HG02885 (cell line): ENCODE data around the gene CLIC3.

Experiments
- ATAC-seq: cut with Tn5 transposase; IDR thresholded peaks from one replicate; pipeline ENCODE4 v1.9.1; 2021; ENCODE audit warnings: mild to moderate bottlenecking; ENCODE audit not compliant: unreplicated experiment, poor library complexity

Gene CLIC3

GRCh38 chr9:137018761-137019559, 22.6 kb upstream of the CLIC3 start:
- no peak for ATAC-seq

DNA sequence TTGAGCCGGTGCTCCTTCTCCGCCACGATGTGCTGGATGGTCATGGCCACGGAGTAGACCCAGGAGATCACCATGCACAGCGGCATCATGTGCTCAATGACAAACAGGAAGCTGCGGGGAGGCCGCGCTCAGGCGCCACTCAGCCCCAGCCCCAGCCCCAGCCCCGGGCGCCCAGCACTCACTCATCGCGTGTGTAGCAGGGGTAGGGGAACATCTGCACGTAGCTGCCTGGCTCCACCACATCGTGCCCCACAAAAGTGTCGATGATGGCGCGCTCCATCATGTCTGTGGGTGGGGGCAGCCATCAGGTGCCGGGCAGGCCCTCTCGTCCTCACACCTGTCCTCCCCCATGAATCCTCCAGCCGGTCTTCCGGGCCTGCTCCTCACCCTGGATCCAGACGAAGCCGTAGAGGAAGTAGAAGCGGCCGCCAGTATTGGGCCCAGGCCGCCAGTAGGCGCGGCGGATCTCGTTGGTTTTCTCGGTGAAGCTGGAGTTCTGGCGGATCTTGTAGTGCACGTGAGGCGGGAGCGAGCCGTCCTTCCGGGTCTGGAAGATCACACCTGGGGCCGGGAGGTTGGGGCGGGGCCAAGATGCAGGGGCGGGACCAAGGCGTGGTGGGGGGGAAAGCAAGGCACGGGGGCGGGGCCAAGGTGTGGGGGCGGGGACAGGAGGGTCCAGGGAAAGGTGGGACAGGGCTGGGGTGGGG, 21.6 kb upstream of the CLIC3 start:
- no peak for ATAC-seq

GRCh38 chr9:137017071-137017470, 20.7 kb upstream of the CLIC3 start:
- ATAC-seq, result no peak

GRCh38 chr9:137016436-137016835, 20.1 kb upstream of the CLIC3 start:
- ATAC-seq, result no peak

DNA sequence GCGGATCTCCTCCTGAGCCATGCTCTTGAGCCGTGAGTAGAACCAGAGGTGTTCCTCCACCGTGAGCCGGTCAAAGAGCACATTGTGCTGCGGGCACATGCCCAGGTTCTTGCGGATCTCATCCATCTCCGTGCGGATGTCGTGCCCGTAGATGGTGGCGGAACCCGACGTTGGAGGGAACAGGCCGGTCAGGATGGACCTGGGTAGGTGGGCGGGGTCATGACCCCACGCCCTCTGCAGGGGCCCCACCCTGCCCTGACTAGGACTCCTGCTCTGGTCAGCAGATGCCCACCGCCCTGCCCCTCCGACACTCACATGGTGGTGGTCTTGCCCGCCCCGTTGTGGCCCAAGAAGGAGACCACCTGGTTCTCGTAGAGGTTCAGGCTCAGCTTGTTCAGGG, 19.6 kb upstream of the CLIC3 start:
- no peak for ATAC-seq

DNA sequence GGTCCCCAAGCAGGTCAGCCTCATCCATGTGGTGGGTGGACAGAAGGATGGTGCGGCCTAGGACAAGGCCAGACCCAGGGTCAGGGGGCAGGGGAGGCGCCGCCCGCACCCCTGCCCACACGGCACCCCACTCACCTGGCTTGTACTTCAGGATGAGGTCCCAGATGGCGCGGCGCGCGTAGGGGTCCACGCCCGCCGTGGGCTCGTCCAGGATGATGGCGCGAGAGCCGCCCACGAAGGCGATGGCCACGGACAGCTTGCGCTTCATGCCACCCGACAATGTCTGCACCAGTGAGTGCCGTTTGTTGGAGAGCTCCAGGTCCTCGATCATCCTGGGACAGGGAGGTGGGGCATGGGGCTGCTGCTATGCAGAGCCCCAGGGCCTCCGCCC, 19.2 kb upstream of the CLIC3 start:
- no peak for ATAC-seq

DNA sequence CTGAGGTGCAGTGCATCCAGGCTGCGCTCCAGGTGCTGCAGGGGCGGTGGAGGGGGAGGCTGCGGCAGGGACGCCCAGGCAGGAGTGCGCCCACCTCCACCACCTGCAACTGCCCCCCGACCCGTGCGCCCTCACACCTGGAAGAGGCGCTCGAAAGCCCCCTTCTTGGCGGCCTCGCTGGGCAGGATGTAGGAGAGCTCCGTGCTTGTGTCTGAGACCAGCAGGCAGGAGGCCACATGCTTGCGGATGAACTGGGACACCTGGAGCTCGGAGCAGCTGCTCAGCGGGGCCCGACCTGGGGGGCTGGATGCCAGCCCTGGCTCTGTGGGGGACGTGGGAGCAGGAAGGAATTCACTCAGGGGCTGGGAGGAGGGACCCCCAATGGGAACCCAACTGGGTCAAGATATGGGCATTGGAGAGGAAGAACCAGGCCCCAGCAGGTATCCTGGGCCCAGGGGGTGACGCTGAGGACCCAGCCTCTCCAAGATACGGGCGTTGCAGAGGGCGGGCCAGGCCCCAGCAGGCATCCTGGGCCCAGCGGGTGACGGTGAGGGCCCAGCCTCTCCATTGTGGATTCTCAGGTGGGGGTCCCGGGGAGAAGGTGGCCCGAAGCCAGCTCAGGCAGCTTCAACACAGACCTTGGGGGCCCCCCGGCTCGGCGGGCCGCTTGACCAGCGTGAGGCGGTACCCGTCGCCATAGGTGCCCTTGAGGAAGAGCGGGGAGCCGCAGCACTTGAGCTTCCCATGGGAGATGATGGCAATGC, 18.6 kb upstream of the CLIC3 start:
- no peak for ATAC-seq

- no peak for ATAC-seq
Measured at GRCh38 chr9:137014166-137014565, 17.8 kb upstream of the CLIC3 start.

DNA sequence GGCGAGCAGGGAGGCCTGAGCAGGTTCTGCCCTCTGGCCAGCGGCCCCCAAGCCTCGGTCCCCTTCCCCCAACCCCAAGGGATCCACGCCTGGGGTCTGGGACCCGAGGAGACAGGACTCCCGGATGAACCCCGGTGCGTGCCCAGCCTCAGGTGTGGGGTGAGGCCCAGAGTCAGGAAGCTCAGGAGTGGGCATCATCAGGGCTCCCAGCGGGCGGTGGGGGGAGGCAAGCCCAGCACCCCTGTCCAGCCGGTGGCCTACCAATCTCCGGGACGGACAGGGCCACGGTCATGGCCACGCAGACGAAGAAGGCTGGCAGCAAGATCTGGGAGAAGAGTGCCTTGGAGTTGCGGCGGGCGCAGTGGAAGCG, 17.2 kb upstream of the CLIC3 start:
- no peak for ATAC-seq

DNA sequence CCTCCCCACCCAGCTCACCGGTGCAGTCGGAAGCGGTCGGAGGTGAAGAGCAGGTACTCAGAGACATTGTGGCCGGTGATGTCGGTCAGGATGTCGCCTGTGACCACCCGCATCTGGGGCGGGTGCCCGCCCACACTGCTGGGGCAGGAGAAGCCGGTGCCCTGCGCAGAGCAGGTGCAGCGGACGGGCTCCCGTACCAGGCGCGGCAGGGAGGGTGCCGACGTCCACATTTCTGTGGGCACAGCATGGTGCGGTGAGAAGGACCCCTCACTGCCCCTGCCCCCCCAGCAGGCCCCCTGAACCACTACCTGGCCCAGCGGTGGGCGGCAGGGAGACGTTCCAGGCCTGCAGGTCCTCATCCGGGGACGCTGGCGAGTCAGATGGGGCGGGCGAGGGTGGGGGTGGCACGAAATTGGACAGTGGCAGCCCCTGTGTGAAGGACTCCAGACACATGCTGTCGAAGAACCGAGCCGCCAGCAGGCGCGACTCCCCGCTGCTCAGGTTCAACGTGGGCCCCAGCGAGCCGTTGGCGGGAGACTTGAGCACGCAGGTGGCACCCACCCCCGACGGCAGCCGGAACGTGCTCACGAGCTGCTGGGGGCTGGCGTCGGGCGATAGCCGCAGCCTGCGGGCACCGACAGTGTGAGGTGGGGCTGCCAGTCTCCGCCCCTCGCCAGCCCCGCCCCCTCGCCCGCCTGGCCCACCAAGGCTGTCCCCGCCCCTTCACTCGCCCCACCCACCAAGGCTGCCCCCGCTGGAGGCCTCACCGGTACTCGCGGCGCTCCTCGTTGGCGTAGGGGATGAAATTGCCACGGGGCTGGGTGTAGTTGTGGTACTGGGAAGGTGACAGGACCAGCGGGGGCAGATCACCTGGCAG, 16.6 kb upstream of the CLIC3 start:
- no peak for ATAC-seq

DNA sequence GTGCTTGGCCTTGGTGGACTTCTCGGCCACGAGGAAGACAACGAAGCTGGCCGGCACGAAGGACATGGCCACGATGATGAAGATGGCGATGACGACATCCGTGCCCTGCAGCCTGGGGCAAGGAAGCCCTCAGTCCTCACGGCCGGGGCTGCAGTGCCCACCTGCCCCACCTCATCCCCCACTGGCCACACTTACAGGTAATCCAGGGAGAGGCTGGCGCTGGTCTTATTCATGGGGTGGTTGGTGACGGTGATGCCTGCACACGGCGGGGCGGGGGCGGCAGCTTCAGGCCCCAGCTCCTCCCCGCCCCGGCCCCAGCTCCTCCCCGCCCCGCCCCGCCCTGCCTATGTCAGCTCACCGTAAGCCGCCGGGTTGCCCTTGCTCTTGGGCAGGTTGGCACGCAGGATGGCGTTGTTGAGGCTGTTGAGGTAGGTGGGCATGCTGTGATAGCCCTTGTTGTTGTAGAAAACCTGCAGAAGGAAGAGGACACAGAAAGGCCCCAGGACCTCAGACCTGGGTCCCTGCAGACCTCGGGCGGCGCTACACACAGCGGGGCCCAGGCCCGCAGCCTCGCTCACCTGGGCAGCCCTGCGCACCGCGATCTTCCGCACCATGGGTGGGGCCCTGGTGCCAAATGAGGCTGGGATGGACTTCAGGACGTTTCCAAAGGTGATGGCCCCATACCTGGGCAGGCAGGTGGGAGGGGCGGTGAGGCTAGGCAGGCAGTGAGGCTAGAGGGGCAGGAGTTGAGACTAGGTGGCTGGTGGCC, 15.7 kb upstream of the CLIC3 start:
- ATAC-seq, result no peak

DNA sequence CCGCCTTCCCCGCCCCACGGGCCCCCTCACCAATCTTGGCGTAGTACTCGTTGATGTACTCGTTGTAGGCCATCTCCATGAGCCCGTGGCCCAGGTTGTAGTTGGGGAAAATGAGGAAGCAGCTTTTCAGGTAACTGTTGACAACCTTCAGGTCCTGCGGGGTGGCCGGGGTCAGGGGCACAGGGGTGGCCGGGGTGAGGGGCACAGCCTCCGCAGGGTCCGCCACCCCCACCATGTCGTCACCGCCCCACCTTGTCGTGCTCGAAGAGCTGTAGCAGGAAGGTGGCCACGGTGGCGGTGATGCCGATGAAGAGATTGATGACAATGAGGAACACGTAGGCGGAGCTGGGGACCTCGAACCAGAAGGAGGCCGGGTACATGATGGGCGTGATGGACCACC, 14.8 kb upstream of the CLIC3 start:
- ATAC-seq, result no peak

- ATAC-seq, result no peak
Measured at GRCh38 chr9:137009938-137010732, 13.8 kb upstream of the CLIC3 start.

DNA sequence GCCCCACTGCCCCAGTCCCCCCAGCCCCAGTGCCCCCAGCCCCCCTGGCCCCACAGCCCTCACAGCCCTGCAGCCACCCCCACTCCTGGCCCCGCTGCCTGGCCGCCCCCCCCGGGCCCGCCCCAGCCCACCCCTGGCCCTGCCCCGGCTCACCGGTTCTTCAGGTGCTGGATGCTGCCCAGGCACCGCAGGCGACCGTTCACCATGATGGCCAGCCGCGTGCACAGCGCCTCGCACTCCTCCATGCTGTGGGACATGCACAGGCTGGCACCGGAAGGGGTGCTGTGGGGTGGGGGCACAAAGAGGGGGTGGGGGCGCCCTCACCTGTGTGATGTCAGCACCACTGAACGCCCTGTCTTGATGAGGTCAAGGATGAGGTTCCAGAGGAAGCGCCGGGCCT, 12.8 kb upstream of the CLIC3 start:
- ATAC-seq, result no peak

DNA sequence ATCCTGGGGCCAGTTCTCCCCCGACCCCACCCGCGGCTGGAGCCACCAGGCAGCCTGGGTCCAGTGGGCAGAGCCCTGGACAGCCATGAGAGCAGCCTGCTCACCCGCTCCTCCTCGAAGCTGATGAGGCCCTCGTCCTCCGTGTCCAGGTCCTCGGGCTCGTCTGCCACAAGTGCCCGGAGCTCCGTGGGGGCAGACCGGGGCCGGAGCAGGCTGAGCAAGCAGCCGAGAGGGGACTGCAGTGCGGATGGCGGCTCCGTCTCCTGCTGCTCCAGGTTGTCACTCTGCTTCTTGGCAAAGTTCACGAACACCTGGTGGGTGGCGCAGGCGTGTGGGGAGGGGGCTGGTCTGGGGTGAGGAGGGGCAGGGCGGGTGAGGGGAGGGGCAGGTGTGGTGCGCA, 11.9 kb upstream of the CLIC3 start:
- ATAC-seq, result no peak

DNA sequence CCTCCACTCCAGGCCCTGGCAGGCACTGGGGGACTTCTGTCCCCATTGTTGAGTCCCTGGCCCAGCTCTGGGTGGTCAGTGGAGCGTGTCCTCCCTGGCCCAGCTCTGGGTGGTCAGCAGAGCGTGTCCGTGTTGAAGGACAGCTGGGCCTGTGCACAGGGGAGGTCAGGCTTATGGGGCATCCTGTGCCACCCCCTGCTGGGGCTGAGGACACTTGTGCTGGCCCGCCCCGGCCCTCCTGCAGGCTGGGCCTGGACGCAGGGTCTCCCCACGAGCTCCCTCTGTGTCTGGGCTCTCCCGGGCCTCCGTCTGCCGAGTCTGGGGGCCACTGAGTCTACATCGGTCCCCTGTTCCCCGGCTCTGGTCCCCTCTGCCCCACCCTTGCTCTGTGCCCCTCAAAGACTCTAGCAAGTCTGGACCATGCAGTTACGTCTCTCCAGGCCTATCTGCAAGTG, 11.5 kb upstream of the CLIC3 start:
- no peak for ATAC-seq

DNA sequence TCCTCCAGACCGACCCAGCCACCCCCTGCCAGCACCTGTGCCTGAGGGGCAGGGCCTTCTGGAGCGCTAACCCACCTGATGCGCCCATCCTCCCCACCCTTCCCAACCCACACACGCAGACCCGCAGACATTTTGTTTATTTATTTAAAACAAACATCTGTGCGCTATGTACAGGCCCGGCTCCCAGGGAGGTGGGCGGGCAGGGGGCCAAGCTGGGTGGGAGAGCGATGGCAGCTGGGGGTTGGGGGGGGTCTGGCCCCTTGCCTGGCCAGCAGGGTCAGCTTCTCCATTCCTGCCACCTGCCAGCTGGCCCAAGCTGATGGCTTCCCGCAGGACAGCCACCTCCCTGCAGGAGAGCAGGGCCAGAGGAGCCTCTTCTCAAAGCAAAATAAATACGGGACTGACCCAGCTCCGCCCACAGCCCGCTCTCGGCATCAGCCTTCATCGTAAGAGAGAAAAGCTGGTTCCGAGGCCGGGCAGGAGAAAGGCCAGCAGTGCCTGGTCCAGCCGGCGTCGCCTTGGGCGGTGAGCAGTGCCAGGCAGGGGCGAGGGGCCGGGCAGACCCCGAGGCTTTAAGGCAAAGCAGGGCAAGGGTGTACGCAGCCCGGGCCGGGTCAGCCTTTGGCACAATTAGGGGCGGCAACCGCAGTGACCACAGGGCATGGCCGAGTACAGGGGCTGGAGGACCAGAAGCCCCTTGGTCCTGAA, 10.9 kb upstream of the CLIC3 start:
- no peak for ATAC-seq
